Keratinocyte (primary cell): ENCODE data around the gene SYTL2. TPM values are rescaled to one million over a fixed set of nuclear protein-coding genes. Genes with fewer than 3 reads are reported as not detected.

Source experiments
- DNase-seq: peaks from one replicate; pipeline ENCODE4 v3.0.0-alpha.2; 2011; ENCODE audit warnings: low read depth, missing footprints, low spot score
- FAIRE-seq: peaks from 2 replicates; lab custom pipeline; 2011; peaks lifted over from hg19 to GRCh38; lab: Jason Lieb, UNC
- H2AFZ ChIP-seq: 2 replicates; pipeline ENCODE4 v1.6.0; 2012; ENCODE audit warnings: low read length, control low read depth, inconsistent platforms; ENCODE audit not compliant: control insufficient read depth
- H3K27ac ChIP-seq: 2 replicates; pipeline ENCODE4 v1.5.1; 2011; ENCODE audit warnings: low read length; ENCODE audit not compliant: control insufficient read depth, insufficient read depth
- H3K27me3 ChIP-seq: 3 replicates; pipeline ENCODE4 v1.6.0; 2011; ENCODE audit warnings: low read length; ENCODE audit not compliant: control insufficient read depth, insufficient read depth; ENCODE audit errors: extremely low read depth
- H3K36me3 ChIP-seq, 2 experiments: 2 replicates in 1 of 2; 3 replicates in 1 of 2; pipeline ENCODE4 v1.5.1; 2011; ENCODE audit warnings: low read length in 2 of 2, mild to moderate bottlenecking in 1 of 2; ENCODE audit not compliant: control insufficient read depth in 2 of 2, insufficient read depth in 2 of 2; ENCODE audit errors: extremely low read depth in 1 of 2
- H3K4me1 ChIP-seq: 3 replicates; pipeline ENCODE4 v1.5.1; 2011; ENCODE audit warnings: low read length; ENCODE audit not compliant: control insufficient read depth, insufficient read depth; ENCODE audit errors: extremely low read depth
- H3K4me2 ChIP-seq: 3 replicates; pipeline ENCODE4 v1.6.0; 2011; ENCODE audit warnings: low read depth, low read length; ENCODE audit not compliant: control insufficient read depth, insufficient read depth; ENCODE audit errors: extremely low read depth
- H3K4me3 ChIP-seq, 3 experiments: fragments of 200-600 bp in 1 of 3; sonication (generic) in 1 of 3; 2 replicates in 2 of 3; 3 replicates in 1 of 3; pipeline ENCODE4 v1.5.1; 2011 to 2016; ENCODE audit warnings: low read length in 3 of 3, mild to moderate bottlenecking in 3 of 3, control low read depth in 2 of 3, inconsistent platforms in 1 of 3, low read depth in 1 of 3, mixed read lengths in 1 of 3, mixed run types in 1 of 3, moderate library complexity in 1 of 3; ENCODE audit not compliant: control insufficient read depth in 2 of 3, insufficient read depth in 2 of 3; ENCODE audit errors: extremely low read depth in 1 of 3
- H3K79me2 ChIP-seq: 2 replicates; pipeline ENCODE4 v1.6.0; 2012; ENCODE audit warnings: low read length; ENCODE audit not compliant: control insufficient read depth, insufficient read depth
- H3K9ac ChIP-seq: 3 replicates; pipeline ENCODE4 v1.6.0; 2011; ENCODE audit warnings: low read length; ENCODE audit not compliant: control insufficient read depth, insufficient read depth; ENCODE audit errors: extremely low read depth
- H3K9me1 ChIP-seq: 3 replicates; pipeline ENCODE4 v1.6.0; 2011; ENCODE audit warnings: low read length; ENCODE audit not compliant: control insufficient read depth, insufficient read depth; ENCODE audit errors: extremely low read depth
- H3K9me3 ChIP-seq: 2 replicates; pipeline ENCODE4 v1.5.1; 2012; ENCODE audit warnings: low read depth, low read length; ENCODE audit not compliant: control insufficient read depth
- H4K20me1 ChIP-seq: 3 replicates; pipeline ENCODE4 v1.6.0; 2011; ENCODE audit warnings: low read length; ENCODE audit not compliant: control insufficient read depth, insufficient read depth; ENCODE audit errors: extremely low read depth
- CTCF ChIP-seq, 3 experiments: IDR thresholded peaks in 1 of 3; conservative IDR thresholded peaks in 1 of 3; optimal IDR thresholded peaks in 1 of 3; 2 replicates in 2 of 3; 3 replicates in 1 of 3; pipeline versions ENCODE3 to v1.5.1; 2011; ENCODE audit warnings: low read length in 3 of 3, mild to moderate bottlenecking in 3 of 3, moderate library complexity in 2 of 3, control low read depth in 1 of 3, inconsistent platforms in 1 of 3; ENCODE audit not compliant: insufficient read depth in 2 of 3; ENCODE audit errors: extremely low read depth in 1 of 3
- EZH2 ChIP-seq: IDR thresholded peaks from one replicate; pipeline ENCODE4 v1.6.1; 2012; ENCODE audit warnings: inconsistent platforms, mild to moderate bottlenecking, low read length, moderate library complexity
- dilution Hi-C: fragments of 300-500 bp; cut with MboI; formaldehyde crosslinking; loops from one replicate; pipeline ENCODE4 v1.7.0; 2020; ENCODE audit warnings: low sequenced_read_pairs; ENCODE audit not compliant: extremely low pct_ligation_motif_present
- polyA plus RNA-seq, 5 experiments: library from polyadenylated mRNA; depleted of rRNA in 3 of 5; stranded (reverse) in 3 of 5; stranded (forward) in 1 of 5; unstranded in 1 of 5; fragments of >200 nt; gene quantifications; 1 replicate in 1 of 5; 2 replicates in 3 of 5; 3 replicates in 1 of 5; pipeline versions ENCODE4 v1.2.1 to v1.2.3, GENCODE V29; 2011 to 2012; ENCODE audit warnings: missing spikeins in 2 of 5, low read depth in 1 of 5, low replicate concordance in 1 of 5

SYTL2 gene
- polyA plus RNA-seq, 1 donor (not counting 4 experiments of a cell fraction or from before 2014, with no cell fraction given) = 3.1 TPM

- Histone ChIP-seq H2AFZ (no peak overlapping the region), H3K4me1 (peaks cover 5% of the 10 kb centered on the region), H3K4me2 (no peak overlapping the region), H3K9me3 (no peaks in the 10 kb centered on the region), H3K27ac (no peak overlapping the region), H3K4me3 (no peak overlapping the region), H3K79me2 (no peaks in the 10 kb centered on the region), H3K27me3 (no peaks in the 10 kb centered on the region), H3K9ac (no peak overlapping the region), H3K36me3 (no peaks in the 10 kb centered on the region), H4K20me1 (no peaks in the 10 kb centered on the region), H3K9me1 (peaks cover 3% of the 10 kb centered on the region)
- no peak for TF ChIP-seq EZH2
- TF ChIP-seq CTCF (optimal IDR thresholded peaks at IDR 0.05 in 1 of 3, IDR thresholded peaks at IDR 0.05 in 1 of 3, conservative IDR thresholded peaks at IDR 0.05 in 1 of 3; ENCODE audit: extremely low read depth in 1 of 3, insufficient read depth in 2 of 3, low read length in 3 of 3) = no peak
- FAIRE-seq (no peak), DNase-seq (no peak)
- dilution Hi-C loops = no loop called here
Observed at GRCh38 chr11:85857098-85857497, 46.2 kb upstream of the SYTL2 start.

GRCh38 chr11:85855341-85855656 is 44.4 kb upstream of the SYTL2 start, which contains the start of gene CCDC83:
CCDC83 (plus strand) TSS chr11:85855383; CDS start chr11:85865124, 9,741 bp downstream.
- no peak for DNase-seq
- Histone ChIP-seq H3K9ac (peak within 1 kb of the TSS; percentile 70), H4K20me1 (no peaks in the 10 kb centered on the region), H2AFZ (peak within 1 kb of the TSS; percentile 99), H3K27me3 (no peaks in the 10 kb centered on the region), H3K79me2 (no peaks in the 10 kb centered on the region), H3K9me3 (no peaks in the 10 kb centered on the region), H3K36me3 (no peaks in the 10 kb centered on the region), H3K9me1 (peaks cover 3% of the 10 kb centered on the region), H3K4me3 (peak within 1 kb of the TSS; percentile 33 to 68 (median 49)), H3K4me2 (peak within 1 kb of the TSS; percentile 96), H3K27ac (peak within 1 kb of the TSS; percentile 53), H3K4me1 (peaks cover 5% of the 10 kb centered on the region)
- TF ChIP-seq CTCF (optimal IDR thresholded peaks at IDR 0.05 in 1 of 3, IDR thresholded peaks at IDR 0.05 in 1 of 3, conservative IDR thresholded peaks at IDR 0.05 in 1 of 3; ENCODE audit: extremely low read depth in 1 of 3, insufficient read depth in 2 of 3, low read length in 3 of 3) = no peak
- TF ChIP-seq EZH2 = no peak
- no peak for FAIRE-seq
- dilution Hi-C loops = no loop called here
